WERI-Rb-1 (cell line): Measurements from ENCODE around the gene SFI1.

Experiments used
- DNase-seq: peaks from one replicate; pipeline ENCODE4 v3.0.0-alpha.2; 2020
- H3K27ac ChIP-seq: fragments of 250-450 bp; sonication (Bioruptor Pico); 2 replicates; pipeline ENCODE4 v1.5.1; 2020; ENCODE audit warnings: mild to moderate bottlenecking, moderate library complexity
- H3K27me3 ChIP-seq: fragments of 250-450 bp; sonication (Bioruptor Pico); 2 replicates; pipeline ENCODE4 v1.5.1; 2021; ENCODE audit warnings: mild to moderate bottlenecking, low read depth, moderate library complexity; ENCODE audit not compliant: insufficient read depth, severe bottlenecking
- H3K36me3 ChIP-seq: fragments of 250-450 bp; sonication (Bioruptor Pico); 2 replicates; pipeline ENCODE4 v1.5.1; 2020; ENCODE audit warnings: mild to moderate bottlenecking, moderate library complexity
- H3K4me3 ChIP-seq: 2 replicates; pipeline ENCODE4 v1.5.1; 2011; ENCODE audit warnings: low read depth, mild to moderate bottlenecking, control low read depth, low read length
- H3K9me3 ChIP-seq: fragments of 250-450 bp; sonication (Bioruptor Pico); 2 replicates; pipeline ENCODE4 v1.5.1; 2021; ENCODE audit warnings: mild to moderate bottlenecking, moderate library complexity; ENCODE audit not compliant: severe bottlenecking
- TF ChIP-seq, protein P1 (sequence below): IDR thresholded peaks from 2 replicates; pipeline ENCODE4 v1.5.1; 2011; ENCODE audit warnings: low read depth, mild to moderate bottlenecking, control low read depth, inconsistent platforms, low read length

SFI1 gene

DNA sequence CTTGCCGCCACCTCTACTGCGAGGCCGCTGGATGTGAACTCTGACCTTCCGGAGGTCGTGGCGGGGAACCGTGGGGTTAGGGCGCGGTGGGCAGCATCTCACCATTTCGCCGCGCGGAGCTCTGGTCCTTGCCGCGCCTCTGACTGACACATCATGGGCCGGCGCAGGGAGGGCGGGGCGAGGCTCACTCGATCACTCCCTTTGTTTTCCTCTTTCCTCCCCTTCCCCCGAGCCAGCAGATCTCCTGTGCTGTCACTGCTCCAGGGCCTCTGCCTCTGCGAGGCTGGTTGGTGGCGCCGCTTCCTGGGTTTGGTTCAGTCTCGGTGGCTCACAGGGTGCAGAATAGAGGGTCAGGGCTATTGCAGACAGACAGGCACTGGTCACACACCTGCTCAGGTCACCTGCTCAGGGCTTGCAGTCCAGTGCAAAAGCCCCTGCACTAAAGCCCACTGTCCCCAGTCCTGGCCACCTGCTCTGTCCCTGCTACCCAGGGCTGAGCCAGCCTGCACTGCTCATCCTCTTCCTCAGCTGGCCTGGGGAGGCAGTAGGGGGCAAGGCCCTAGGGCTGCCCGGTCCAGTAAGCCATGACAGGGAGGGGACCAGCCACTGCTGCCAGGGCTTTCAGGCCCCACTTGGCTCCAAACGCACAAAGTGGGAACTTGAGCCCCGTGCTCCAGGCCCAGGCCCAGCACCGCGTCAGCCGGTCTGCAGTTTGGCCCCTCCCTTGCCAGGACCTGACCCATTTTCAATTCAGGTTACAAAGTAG is 129.5 kb downstream of the SFI1 start:
- H3K9me3 ChIP-seq: no peaks in the 10 kb centered on the region
- TF ChIP-seq, protein P1, sequence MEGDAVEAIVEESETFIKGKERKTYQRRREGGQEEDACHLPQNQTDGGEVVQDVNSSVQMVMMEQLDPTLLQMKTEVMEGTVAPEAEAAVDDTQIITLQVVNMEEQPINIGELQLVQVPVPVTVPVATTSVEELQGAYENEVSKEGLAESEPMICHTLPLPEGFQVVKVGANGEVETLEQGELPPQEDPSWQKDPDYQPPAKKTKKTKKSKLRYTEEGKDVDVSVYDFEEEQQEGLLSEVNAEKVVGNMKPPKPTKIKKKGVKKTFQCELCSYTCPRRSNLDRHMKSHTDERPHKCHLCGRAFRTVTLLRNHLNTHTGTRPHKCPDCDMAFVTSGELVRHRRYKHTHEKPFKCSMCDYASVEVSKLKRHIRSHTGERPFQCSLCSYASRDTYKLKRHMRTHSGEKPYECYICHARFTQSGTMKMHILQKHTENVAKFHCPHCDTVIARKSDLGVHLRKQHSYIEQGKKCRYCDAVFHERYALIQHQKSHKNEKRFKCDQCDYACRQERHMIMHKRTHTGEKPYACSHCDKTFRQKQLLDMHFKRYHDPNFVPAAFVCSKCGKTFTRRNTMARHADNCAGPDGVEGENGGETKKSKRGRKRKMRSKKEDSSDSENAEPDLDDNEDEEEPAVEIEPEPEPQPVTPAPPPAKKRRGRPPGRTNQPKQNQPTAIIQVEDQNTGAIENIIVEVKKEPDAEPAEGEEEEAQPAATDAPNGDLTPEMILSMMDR: peak; percentile 31
- H3K27ac ChIP-seq: peak overlapping the region; percentile 46; the same call in 1 of the 2 replicates
- H3K27me3 ChIP-seq: no peaks in the 10 kb centered on the region
- no peak overlapping the region for H3K4me3 ChIP-seq
- no peak for DNase-seq
- peaks cover 16% of the 10 kb centered on the region for H3K36me3 ChIP-seq

DNA sequence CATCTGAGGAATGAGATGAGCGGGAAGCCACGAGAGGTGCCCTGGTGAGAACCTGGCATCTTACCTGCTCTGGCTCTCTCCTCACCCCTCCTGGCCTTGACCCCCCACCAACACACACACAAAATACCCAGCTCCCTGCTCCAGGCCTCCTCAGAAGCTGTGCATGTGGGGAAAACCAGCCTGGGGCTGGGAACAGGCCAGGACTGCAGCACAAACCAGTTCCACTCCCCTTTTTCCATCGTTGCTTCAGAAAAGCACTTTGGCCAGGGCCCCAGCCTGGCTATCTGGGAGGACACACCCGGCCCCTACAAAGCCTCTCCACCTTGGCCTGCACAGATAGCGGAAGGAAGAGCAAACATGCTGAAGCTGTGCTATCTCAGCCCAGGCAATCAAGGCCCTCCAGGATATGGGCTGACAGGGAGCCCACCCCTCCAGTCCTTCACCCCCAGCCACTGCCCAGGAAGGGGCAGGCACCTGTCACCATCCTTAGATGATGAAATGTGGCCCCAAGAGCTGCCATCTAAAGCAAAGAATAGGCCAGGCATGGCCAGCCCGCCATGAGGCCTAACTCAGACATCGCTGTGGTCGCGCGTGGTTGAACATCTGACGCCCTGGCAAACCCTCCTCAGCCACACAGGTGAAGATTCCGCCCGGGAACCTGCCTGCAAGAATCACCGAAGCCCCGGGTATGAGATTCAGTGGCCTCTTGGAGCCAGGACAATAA is 130.3 kb downstream of the SFI1 start:
- no peak for DNase-seq
- no peak overlapping the region for H3K27ac ChIP-seq
- H3K4me3 ChIP-seq: no peak overlapping the region
- no peaks in the 10 kb centered on the region for H3K27me3 ChIP-seq
- H3K9me3 ChIP-seq: no peaks in the 10 kb centered on the region
- TF ChIP-seq, protein P1: no peak
- peaks cover 9% of the 10 kb centered on the region for H3K36me3 ChIP-seq

DNA sequence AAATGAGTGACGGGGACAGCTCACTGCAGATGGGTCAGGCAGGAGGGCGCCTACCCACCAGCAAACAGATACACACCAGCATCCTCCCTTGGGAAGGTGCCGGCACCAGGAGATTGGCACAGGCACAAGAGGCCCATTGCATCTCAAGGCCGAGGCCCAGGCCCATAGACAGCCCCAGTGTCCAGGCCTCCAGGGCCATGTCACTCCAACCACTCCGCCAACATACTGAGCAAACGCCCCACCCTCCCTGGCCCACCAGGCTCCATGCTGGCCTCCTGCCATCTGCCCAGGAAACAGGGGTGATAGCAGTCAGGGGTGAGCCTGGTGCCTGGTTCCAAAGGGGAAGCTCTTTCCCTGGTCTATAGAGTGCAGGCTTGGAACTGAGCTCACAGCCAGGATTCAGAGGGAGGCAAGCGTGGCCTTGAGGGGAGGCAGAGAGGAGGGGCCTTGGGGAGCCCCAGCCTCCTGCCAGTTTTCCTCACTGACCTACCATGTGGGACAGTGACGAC is 130.9 kb downstream of the SFI1 start:
- Histone ChIP-seq H3K36me3 (peaks cover 3% of the 10 kb centered on the region), H3K4me3 (no peak overlapping the region), H3K9me3 (no peaks in the 10 kb centered on the region), H3K27ac (no peak overlapping the region), H3K27me3 (no peaks in the 10 kb centered on the region)
- DNase-seq: no peak
- TF ChIP-seq, protein P1: no peak

DNA sequence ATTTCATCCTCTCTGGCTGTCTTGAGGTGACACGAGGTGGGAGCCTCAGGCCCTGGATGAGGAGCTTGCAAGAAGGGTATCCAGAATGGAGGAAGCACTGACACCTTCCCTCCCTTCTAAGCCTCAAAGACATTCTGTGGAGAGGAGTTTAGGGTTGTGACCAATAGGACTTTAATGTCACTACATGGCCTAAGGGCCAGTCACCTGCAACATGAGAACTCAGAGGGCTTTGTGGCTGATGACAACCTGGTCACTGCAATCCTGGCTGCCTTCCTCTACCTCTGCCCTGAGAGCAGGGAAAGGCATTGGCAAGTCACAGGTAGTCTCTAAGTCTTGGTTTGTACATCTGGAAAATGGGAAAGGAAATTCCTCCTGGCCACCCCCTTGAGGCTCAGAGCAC is 132.0 kb downstream of the SFI1 start:
- Histone ChIP-seq H3K9me3 (no peaks in the 10 kb centered on the region), H3K4me3 (no peak overlapping the region), H3K36me3 (peaks cover 6% of the 10 kb centered on the region), H3K27ac (no peak overlapping the region), H3K27me3 (no peaks in the 10 kb centered on the region)
- TF ChIP-seq, protein P1: no peak
- no peak for DNase-seq

DNA sequence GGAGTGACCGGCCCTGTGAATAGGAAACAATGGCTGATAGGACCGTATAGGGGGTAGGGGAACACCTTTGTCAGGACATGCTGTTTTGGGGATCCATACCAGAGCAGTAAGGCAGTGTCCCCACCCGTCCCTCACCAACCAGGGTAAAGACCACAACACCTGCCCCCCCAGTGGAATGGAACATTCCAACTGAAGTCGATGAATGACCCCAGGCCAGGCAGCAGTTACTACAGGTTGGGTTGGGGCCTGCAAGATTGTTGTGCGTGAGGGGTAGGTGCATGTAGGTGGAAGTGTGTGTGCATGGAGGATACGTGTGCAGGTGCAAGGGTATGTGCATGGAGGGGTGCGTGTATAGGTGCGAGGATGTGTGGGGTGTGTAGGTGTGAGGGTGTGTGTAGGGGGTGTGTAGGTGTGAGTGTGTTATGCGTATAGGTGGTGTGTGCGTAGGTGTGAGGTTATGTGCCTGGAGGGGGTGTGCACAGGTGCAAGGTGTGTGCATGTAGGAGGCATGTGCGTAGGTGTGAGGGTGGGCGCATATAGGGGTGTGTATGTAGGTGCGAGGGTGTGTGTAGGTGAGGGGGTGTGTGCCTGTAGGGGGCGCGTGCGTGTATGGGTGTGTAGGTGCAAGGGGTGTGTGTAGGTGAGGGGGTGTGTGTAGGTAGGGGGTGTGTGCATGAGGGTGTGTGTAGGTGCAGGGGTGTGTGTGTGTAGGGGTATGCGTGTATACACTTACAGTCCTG is 132.8 kb downstream of the SFI1 start:
- Histone ChIP-seq H3K9me3 (no peaks in the 10 kb centered on the region), H3K4me3 (no peak overlapping the region), H3K27ac (no peak overlapping the region), H3K36me3 (peaks cover 6% of the 10 kb centered on the region), H3K27me3 (no peaks in the 10 kb centered on the region)
- DNase-seq: no peak
- TF ChIP-seq, protein P1: peak; percentile 30; the same call in 1 of the 2 replicates
